HG03565 (cell line): ENCODE measurements around the gene ADPGK.
"Not testable (repeated sequence)": the region's sequence is repeated elsewhere in the genome, so short reads cannot be mapped to it uniquely, and the experiment has no call there.

ENCODE experiments used
- ATAC-seq: cut with Tn5 transposase; IDR thresholded peaks from one replicate; pipeline ENCODE4 v1.9.1; 2021; ENCODE audit warnings: mild to moderate bottlenecking, moderate library complexity; ENCODE audit not compliant: unreplicated experiment

ADPGK gene

DNA sequence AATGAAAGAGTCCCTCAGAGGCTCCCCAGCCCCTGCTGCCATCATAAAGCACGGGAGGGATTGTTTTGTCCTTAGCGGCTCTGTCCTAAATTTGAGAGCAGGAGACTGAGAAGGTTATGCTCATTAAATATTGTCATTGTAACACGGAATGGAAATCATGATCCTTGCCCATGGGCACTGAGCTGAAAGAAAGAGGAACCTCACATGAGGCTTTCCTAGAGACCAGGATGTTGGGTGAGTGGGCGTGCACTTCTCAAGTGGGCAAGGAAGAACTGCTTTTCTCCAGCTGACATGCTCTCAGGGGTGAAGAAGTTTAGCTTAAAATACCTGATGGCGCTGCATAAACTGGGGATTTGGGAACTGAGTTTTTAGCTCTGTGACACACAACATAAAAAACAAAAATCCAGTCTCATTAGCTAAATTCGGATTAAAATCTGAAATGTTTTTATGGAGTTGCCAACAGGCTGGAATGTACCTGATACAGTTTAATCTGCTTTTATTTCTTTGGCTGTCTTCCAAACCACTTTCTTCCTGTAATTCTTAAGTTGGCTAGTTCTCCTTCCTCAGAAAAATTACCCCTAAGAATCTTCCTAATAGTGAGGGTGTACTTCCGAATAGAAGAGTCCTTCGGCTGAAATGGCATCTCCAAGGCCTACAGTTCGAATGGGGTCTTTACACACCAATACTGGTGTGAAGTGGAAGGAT, 31.7 kb downstream of the ADPGK start:
- ATAC-seq = no peak

DNA sequence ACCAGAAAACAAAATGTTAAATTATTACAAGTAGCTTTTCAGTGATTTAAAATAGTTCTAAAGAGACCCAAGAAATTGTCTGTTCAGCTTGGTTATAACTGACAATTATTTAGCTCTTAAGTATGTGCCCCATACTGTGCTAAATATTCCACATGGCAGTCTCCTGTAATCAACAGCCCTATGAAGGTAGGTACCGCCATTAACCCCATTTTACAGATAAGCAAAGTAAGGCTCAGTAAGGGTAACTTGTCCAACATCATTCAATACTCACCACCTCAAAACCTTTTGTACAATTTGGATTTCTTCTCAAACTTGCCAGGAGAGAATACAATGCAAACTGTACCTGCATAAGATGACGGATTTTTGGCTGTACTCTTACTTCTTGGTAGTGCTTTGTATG, 33.9 kb downstream of the ADPGK start:
- ATAC-seq = no peak

DNA sequence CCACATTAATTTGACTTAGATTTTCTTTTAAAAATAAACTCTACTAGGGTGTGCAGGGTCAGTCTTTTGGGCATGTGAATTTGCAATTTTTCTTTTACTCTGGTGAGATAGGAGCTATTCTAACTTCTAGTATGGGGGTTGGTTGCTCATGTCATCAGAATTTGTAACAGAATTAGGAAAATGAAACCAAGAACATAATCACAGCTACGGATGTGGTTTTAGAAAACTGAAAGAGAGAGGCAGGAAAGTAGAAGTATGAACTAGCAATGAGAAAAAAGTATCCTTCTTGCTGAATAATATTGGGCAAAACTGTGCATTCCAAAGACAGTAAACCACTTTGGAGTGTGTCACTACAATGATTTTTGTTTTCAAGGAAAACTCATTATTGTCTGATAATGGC, 43.3 kb downstream of the ADPGK start:
- peak; percentile 72 for ATAC-seq

DNA sequence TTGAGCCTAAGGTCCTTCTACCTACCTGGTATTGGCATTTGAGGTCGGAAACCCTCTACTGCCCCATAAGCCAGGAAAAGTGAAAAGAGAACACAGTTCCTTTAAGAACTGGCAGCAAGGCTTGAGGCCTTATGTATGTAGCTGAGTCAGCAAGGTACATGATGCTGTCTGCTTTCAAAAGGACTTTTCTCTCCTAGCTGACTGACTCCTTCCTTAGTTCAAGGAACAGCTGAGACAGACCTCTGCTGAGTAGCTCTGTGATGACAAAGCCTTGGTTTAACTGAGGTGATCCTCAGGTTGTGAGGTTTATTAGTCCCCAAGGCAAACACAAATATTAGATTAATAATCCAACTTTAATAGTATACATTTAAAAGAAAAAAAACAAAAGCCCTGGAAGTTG, 45.8 kb downstream of the ADPGK start:
- ATAC-seq = no peak

DNA sequence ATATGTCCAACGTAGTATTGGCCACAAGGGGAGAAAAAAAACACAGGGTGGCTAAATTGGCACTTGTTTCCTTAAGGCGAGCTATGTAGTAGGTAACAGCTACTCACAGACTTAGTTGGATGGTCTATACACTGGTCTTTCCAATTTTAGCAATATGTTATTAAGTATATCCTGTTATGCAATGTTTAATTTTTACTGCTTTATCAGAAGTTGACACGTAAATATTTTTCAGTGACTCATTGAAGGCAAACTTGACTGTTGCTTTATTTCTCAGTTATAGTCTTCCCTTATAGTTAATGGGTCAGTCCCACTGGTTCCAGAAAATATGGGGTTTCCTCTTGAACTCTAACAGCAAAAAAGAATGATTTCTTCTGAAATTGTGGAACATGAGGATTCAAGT, 46.5 kb downstream of the ADPGK start:
- ATAC-seq = no peak

DNA sequence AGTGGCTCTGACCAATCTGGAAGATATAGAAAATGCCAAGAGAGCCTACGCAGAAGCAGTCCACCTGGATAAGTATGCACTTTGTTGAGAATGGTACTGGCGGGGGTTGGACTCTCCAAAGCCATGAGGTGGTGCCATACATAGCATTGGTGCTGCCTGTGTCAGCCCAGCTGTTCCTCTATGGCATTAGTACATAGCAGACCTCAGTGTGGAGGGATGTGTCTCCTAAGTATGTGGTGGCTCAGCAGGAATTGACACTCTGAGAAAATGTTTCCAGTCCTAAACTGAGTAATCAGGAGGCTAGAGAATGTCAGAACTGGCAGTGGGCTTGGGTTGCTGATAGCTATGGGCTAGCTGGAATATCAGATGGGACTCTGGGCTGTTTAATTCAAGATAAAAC, 48.4 kb downstream of the ADPGK start:
- ATAC-seq = no peak

DNA sequence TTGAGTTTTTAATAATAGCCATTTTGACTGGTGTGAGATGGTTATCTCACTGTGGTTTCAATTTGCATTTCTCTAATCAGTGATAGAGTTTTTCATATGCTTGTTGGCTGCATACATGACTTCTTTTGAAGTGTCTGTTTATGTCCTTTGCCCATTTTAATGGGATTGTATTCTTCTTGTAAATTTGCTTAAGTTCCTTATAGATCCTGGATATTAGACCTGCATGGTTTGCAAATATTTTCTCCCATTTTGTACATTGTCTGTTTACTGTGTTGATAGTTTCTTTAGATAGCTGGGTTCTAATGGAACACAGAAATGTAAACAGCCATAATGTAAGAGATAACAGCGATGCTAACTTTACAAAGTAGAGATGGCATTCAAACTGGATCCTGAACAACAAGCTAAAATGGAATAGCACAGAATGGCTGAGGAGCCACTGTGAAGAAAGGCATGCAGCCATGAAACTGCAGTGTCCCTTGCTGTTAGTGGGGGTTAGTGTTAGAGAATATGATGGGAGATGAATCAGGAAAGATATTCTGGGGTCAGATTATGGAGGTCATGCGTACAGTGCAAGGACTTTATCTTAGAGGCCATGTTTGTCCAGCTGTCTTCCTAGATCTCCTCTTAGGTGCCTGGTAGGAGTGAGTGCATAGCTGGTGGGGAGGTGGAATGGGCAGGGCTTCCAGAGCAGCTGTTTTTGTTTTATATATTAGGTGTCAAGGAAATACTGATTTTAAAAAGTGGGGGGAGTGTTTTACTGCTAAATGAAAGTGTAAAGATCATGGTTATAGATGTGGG, 49.4 kb downstream of the ADPGK start:
- no peak for ATAC-seq

DNA sequence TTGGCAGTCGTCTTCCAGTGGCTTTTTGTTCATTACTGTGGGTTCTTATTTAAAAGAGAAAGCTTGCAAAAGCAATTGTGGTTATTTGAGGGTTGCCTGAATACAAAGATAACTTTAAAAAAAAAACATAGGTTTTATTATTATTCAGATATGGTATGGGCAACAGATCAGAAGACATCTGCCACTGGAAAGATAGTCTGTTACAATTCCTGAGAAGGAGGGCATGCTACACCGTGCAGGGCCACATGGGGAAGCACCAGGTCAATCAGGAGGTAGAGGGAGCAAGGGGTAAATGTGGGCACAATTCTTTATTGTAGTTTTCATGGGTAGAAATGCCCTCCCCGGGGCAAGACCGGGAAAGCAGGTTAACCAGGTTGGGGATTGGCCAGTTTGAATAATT, 51.0 kb downstream of the ADPGK start:
- no peak for ATAC-seq

DNA sequence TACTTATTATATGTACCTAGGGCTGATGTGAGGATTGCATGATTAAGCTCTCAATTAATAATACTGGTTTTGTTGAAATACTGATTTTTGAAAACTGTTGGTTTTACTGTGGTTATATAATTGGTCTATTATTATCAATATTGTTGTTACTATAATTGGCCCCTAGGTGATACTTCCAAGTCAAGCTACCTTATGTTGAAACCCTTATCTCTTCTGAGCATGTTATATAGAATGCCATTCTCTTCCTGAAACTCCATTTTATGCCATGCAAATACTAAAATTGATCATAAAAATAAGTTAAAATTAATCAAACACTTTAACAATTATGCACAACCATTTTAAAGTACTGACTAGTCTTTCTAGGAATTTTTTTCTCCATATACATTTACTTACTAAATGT, 51.5 kb downstream of the ADPGK start:
- ATAC-seq = no peak

DNA sequence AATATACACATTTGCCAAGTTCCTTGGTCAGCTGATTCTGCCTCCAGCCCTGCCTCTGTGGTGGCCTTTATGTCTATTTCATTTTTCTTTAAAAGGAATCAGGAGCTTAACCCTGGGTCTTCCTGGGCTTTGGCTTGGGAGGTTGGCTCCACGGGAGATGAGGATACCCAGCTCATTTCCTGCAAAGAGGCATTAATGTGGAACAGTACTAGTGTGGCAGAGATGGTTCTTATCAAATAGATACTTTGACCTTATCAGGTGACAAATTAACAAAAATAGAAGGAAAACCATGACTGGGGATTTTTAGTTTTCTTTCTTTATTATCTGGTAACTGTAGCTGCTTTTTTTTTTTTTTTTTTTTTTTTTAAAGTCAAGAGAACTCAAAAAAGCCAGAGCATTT, 54.7 kb downstream of the ADPGK start:
- no peak for ATAC-seq

DNA sequence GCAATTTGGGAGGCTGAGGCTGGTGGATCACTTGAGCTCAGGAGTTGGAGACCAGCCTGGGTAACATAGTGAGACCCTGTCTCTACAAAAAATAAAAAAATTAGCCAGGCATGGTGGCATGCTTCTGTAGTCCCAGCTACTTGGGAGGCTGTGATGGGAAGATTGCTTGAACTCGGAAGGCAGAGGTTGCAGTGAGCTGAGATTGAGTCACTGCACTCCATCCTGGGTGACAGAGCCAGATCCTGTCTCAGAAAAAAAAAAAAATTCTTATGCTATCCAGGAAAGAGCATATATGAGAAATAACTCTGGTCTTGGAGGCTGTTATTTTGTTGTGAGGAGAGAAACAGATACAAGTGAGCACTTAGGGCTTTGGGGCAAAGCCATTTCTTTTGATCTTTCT, 55.3 kb downstream of the ADPGK start:
- ATAC-seq = not testable (repeated sequence)

DNA sequence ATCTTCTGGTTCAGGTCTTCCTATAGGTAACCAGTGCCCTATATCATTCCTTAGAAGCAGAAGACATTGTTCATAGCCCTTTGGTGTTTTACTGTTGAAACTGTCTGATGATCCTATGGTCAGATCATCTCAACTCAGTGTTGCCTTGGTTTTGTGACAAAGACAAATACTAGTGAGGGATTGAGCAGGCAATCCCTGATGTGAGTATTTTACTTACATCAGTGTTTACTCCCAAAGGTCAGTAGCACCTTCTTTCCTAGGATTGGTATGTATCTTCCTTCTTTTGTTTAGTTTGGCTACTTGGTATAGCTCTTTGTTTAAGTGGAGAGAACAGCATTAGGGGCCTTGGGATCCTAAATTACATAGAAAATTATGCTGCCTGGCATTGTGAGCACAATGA, 56.4 kb downstream of the ADPGK start:
- no peak for ATAC-seq

DNA sequence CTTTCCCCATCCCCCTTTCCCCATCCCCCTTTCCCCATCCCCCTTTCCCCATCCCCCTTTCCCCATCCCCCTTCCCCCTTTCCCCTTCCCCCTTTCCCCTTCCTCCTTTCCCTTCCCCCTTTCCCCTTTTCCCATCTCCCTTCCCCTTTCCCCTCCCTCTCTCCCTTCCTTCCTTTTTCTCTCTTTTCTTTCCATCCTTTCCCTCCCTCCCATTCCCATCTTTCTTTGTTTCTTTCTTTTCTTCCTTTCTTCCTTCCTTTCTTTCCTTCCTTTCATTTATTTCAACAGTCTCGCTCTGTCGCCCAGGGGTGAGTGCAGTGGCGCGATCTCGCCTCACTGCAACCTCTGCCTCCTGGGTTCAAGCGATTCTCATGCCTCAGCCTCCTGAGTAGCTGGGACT, 57.7 kb downstream of the ADPGK start:
- not testable (repeated sequence) for ATAC-seq

DNA sequence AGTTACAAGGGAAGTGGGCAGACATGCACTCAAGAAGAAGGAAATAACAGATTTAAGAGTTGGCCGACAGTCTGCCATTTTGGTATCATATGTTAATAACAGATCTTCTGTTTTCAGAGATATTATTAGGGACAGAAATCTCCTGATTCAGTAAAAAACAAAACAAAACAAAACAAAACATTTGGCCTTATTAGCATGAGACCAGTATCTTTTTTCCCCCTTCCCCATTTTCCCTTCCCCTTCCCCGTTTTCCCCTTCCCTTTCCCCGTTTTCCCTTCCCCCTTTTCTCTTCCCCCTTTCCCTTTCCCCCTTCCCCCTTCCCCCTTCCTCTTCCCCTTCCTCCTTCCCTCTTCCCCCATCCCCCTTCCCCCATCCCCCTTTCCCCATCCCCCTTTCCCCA, 58.1 kb downstream of the ADPGK start:
- no peak for ATAC-seq

DNA sequence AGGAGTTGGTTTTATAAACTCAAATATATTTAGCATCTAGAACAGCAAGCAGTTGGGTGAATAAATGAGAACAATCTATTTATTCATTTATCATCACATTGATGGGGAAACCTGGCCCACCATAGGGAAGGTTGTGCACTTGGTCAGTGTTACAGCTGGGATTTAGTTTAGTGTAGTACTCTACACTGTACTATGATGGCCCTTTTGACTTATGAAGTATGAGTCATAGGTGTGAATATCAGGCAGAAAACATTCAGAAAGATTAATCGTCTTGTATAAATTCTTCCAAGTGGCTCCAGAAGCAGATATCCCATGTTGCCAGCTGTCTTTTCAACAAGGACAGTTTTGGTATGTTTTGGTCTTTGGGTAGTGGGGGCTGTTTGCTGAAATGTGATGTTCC, 59.5 kb downstream of the ADPGK start:
- no peak for ATAC-seq

DNA sequence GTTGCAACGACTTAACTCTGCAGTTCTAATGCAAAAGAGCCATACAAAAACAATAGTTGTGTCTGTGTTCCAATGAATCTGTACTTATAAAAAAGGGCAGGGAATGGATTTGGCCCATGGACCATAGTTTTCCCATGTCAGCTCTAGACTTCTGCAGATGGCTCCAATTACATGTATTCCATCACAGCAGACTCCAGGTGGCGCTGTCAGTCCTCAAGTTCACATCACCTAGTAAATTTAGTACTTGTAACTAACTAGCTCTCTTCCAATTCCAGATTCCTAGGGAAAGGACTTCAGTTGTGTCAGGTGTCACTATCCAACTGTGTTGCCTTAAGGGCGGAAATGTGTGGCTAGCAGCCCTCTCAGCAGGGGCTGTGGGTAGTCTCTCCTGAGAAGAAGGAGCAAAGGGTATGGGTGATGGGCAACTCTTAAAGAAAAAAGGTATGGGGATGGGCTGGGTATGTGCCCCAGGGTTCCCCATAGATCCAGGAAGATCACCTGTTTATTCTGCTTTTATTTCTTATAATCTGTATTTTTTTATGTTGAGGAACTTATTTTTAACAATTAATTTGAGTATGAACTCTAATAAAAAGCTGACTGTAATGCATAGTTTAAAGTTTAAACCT, 61.4 kb downstream of the ADPGK start:
- no peak for ATAC-seq

DNA sequence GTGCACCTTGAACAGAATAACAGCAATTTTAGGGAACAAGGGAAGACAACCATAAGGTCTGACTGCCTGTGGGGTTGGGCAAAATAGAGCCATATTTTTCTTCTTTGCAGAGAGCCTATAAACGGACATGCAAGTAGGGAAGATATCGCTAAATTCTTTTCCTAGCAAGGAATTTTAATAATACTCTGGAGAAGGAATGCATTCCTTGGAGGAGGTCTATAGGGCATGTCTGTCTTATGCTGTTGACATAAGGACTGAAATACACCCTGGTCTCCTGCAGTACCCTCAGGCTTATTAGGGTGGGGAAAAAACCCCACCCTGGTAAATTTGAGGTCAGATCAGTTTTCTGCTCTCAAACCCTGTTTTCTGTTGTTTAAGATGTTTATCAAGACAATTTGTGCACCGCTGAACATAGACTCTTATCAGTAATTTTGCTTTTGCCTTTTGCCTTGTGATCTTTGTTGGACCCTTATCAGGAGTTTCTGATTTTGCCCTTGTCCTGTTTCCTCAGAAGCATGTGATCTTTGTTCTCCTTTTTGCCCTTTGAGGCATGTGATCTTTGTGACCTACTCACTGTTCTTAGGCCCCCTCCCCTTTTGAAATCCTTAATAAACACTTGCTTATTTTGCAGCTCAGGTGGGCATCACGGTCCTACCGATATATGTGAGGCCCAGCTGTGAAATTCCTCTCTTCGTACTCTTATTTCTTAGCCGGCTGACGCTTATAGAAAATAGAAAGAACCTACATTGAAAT, 74.8 kb downstream of the ADPGK start:
- ATAC-seq = not testable (repeated sequence)

DNA sequence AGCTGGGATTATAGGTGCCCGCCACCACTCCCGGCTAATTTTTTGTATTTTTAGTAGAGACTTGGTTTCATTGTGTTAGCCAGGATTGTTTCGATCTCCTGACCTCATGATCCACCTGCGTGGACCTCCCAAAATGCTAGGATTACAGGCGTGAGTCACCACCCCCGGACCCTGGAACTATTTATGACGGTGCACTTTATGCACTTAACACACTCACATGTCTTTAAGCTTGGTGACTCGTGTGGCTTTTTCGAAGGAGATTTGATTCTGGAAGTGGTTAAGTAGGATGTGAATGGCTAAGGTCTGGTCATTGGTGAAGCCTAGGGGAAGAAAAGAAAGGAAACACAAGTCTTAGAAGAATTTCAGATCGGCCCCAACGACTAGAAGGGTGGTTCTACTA, 77.3 kb downstream of the ADPGK start:
- no peak for ATAC-seq
